GM12872 (cell line): Measurements from ENCODE around the gene MPPED1.

Experiments used
- TF ChIP-seq, protein P1 (sequence below): IDR thresholded peaks from 3 replicates; pipeline ENCODE4 v1.5.1; 2011; ENCODE audit warnings: low read depth, mild to moderate bottlenecking, low read length, moderate library complexity; ENCODE audit not compliant: insufficient read depth

The MPPED1 gene, protein sequence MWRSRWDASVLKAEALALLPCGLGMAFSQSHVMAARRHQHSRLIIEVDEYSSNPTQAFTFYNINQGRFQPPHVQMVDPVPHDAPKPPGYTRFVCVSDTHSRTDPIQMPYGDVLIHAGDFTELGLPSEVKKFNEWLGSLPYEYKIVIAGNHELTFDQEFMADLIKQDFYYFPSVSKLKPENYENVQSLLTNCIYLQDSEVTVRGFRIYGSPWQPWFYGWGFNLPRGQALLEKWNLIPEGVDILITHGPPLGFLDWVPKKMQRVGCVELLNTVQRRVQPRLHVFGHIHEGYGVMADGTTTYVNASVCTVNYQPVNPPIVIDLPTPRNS

DNA sequence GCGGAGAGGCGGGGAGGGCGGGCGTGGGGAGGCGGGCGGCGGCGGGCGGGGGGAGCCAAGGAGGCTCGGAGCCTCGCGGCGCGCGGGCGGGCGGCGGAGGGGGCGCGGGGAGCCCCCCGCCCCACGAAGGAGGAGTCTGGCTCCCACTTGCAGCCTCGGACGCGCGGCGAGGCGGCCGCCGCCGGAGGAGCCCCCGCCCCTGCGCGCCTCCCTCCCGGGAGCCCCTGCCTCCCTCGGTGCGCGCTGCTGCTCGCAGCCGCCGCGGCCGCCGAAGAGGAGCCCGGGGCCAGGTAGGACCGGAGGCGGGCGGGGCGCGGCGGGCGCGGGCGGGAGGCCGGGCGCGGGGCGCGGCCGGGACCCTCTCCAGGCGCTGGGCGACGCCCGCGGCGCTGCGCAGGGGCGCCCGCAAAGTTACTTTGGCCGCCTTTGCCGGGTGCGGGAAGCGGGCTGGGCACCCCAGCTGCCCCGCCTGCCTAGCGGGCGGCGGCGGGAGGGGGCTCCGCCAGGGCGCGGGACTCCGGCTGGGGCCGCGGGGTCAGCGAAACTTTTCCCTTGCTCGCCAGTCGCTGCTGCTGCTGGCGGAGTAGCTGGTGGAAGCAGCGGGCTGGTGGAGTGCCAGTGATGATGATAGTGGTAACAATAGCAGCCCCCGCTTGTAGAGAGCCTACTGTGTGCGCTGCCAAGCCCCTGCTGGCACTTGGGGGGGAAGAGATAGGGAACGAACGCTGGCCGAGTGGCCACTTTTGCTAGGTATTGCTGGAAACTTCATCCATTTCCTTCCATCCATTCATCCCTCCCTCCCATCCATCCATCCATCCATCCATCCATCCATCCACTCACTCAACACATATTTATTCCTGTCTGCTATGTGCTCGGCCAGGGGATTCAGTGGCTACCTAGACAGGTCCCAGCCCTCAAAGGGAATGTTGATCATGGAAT lies at the start of gene MPPED1:
TSS of gene MPPED1 (plus strand) at position 146 of the 939 bp plus-strand sequence. CDS start 12,972 bp downstream, outside the sequence.
- TF ChIP-seq, protein P1, sequence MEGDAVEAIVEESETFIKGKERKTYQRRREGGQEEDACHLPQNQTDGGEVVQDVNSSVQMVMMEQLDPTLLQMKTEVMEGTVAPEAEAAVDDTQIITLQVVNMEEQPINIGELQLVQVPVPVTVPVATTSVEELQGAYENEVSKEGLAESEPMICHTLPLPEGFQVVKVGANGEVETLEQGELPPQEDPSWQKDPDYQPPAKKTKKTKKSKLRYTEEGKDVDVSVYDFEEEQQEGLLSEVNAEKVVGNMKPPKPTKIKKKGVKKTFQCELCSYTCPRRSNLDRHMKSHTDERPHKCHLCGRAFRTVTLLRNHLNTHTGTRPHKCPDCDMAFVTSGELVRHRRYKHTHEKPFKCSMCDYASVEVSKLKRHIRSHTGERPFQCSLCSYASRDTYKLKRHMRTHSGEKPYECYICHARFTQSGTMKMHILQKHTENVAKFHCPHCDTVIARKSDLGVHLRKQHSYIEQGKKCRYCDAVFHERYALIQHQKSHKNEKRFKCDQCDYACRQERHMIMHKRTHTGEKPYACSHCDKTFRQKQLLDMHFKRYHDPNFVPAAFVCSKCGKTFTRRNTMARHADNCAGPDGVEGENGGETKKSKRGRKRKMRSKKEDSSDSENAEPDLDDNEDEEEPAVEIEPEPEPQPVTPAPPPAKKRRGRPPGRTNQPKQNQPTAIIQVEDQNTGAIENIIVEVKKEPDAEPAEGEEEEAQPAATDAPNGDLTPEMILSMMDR, result no peak

DNA sequence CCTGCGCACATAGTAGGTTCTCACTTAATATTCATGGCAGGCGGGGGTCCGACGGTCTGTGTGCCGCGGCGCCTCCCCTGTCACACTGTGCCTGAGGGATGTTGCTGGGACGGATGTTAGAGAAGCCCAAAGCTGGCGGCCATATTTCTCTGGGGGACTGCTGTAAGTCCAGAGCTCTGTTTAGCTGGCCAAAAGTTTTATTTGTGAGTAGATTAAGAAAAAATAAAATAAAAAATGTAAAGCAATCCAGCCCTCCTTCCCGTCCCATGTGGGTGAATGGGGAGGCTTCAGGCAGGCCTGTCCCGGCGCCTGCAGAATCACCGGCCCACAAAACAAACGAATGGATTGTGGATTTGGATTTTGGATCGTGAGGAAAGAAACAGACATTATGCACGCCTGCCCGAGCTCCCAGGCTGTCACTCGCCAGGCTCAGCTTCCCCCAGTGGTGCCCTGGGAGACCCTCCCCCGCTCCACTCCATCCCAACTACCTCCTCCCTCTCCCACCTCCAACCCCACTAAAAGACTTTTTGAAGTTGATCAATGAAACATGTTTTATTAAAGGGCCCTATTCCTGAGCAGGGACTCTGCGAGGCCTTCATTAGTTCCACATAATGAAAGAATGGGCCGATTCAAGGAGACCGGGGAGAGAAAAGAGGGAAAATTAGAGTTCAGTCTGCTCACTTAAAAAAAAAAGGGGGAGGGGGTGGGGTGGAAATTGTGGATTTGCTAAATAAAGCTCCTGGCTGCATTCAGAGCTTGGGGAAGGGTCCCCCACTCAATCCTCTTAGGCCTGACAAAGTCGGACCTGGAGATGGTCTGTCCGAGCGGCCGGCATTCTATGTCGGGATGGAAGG lies 48.3 kb upstream of the MPPED1 start:
- TF ChIP-seq, protein P1, result no peak

DNA sequence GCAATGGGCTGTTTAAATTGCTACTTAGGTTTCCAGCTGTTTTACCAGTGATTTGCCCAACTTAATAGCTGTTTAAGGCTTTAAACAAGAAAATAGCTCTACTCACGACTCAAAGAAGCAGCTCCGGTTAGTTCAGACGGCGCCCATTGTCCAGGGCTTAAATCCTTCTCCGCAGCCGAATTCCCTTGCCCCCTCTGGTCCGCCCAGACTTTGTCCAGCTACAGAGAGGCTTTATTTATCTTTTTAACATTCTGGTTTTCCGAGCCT lies 47.7 kb upstream of the MPPED1 start:
- TF ChIP-seq, protein P1, result no peak

DNA sequence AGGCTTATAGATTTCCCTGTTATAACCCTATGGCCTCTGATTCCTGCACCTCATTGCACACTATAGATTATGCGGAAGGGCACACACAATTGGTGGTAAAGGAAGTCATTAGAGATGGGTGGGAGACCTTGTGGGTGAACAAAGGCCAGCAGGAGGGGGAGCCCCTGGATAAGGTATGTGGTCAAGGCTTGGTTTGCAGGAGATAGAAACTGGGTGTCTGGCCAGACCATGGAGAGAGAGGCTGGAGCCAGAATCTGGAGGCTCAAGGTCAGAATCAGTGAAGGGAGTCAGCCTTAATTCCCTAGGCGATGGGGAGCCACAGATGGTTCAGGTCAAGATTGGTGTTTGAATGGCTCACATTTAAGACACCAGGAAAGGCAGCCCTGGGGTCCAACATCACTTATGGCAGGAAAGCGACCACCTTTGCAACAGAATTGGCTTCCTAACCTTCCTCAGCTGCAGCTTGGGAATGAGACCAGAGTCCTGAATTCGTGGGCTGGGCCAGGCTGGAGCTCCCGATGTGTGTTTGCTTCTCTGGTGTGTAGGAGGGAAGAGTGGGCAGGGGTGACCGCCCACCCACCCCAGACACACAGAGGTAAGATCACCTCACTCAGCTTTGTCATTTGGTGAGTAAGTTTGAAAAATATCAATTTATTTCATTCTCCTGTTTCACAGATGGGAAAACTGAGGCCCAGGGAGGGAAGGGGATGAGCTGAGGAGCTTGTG lies 45.9 kb upstream of the MPPED1 start:
- TF ChIP-seq, protein P1, result no peak

DNA sequence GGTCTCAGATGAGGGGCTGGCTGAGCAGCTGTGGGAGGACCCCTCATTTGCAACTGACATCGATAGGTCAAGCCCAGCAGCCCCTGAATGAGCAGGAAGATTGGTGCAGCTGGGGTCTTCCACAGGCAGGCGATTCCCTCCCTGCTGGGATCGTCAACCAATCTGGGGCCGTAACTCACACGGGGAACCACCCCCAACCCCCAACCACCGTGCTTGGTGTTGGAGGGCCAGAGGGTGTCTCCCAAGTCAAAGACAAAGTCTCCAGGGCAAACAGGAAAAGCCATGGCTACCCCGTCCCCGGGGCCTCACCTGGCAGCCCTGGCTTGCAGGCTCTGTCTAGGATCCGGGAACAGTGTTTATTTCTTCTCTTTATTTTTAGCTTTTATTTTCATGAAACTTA lies 41.8 kb upstream of the MPPED1 start:
- TF ChIP-seq, protein P1, result no peak

DNA sequence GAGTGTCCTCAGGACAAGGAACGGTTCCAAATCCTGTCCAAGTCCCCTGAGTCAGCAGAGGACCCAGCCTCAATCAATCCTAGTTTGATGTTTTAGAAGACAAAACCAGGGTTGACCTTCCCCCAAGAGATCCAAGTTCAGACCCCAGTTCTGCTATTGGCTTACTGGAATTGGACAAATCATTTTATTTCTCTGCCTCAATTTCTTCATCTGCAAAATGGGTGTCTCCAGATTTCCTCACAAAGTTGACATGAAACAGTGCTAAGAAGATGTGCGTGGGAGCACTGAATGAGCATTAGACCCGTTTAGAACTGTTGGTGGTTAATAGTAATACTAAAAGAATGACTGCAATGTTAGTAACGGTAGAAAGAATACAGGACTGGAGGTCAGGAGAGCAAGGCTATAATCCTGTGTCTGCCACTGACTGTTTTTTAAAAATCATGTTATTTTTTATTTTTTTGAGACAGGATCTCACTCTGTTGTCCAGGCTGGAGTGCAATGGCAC lies 35.8 kb upstream of the MPPED1 start:
- TF ChIP-seq, protein P1, result no peak
